Parathyroid adenoma (tissue), 2 donors: Measurements from ENCODE around the gene SNTB2.

ENCODE experiments used
- H2AFZ ChIP-seq: fragments of 300-600 bp; sonication (generic); one replicate; pipeline ENCODE4 v1.7.0; 2017; ENCODE audit warnings: antibody characterized with exemption, mild to moderate bottlenecking
- H3K27ac ChIP-seq: fragments of 300-600 bp; sonication (generic); one replicate; pipeline ENCODE4 v1.7.0; 2017
- H3K27me3 ChIP-seq: fragments of 300-600 bp; sonication (generic); one replicate; pipeline ENCODE4 v1.7.0; 2017; ENCODE audit warnings: low read length; ENCODE audit not compliant: control insufficient read depth, insufficient read depth
- H3K36me3 ChIP-seq: fragments of 300-600 bp; sonication (generic); one replicate; pipeline ENCODE4 v1.7.0; 2017; ENCODE audit warnings: low read length; ENCODE audit not compliant: control insufficient read depth, insufficient read depth
- H3K4me1 ChIP-seq: fragments of 300-600 bp; sonication (generic); one replicate; pipeline ENCODE4 v1.7.0; 2017; ENCODE audit warnings: control low read depth
- H3K4me2 ChIP-seq: fragments of 300-600 bp; sonication (generic); one replicate; pipeline ENCODE4 v1.7.0; 2017; ENCODE audit warnings: low read length
- H3K4me3 ChIP-seq: fragments of 300-600 bp; sonication (generic); one replicate; pipeline ENCODE4 v1.7.0; 2017; ENCODE audit warnings: low read depth, low read length
- H3K79me2 ChIP-seq: fragments of 300-600 bp; sonication (generic); one replicate; pipeline ENCODE4 v1.7.0; 2017; ENCODE audit warnings: control low read depth
- H3K9ac ChIP-seq: fragments of 300-600 bp; sonication (generic); one replicate; pipeline ENCODE4 v1.7.0; 2017; ENCODE audit warnings: mild to moderate bottlenecking
- H3K9me3 ChIP-seq: fragments of 300-600 bp; sonication (generic); one replicate; pipeline ENCODE4 v1.7.0; 2017; ENCODE audit warnings: low read length; ENCODE audit not compliant: control insufficient read depth
- TF ChIP-seq, protein P1 (sequence below): fragments of 300-600 bp; sonication (generic); IDR thresholded peaks from one replicate; pipeline ENCODE4 v1.7.0; 2017; ENCODE audit warnings: antibody characterized with exemption, mild to moderate bottlenecking
- donor health status: primary hyperparathyroidism.

SNTB2 gene

GRCh38 chr16:69318911-69319289 lies 131.9 kb downstream of the SNTB2 start:
- Histone ChIP-seq H3K79me2 (peaks cover 52% of the 10 kb centered on the region), H3K9me3 (no peaks in the 10 kb centered on the region), H3K4me1 (no peaks in the 10 kb centered on the region), H3K36me3 (no peaks in the 10 kb centered on the region), H3K4me3 (no peak overlapping the region), H3K27me3 (no peaks in the 10 kb centered on the region), H3K4me2 (no peak overlapping the region), H2AFZ (no peak overlapping the region), H3K9ac (no peak overlapping the region), H3K27ac (no peak overlapping the region)
- TF ChIP-seq, protein P1, sequence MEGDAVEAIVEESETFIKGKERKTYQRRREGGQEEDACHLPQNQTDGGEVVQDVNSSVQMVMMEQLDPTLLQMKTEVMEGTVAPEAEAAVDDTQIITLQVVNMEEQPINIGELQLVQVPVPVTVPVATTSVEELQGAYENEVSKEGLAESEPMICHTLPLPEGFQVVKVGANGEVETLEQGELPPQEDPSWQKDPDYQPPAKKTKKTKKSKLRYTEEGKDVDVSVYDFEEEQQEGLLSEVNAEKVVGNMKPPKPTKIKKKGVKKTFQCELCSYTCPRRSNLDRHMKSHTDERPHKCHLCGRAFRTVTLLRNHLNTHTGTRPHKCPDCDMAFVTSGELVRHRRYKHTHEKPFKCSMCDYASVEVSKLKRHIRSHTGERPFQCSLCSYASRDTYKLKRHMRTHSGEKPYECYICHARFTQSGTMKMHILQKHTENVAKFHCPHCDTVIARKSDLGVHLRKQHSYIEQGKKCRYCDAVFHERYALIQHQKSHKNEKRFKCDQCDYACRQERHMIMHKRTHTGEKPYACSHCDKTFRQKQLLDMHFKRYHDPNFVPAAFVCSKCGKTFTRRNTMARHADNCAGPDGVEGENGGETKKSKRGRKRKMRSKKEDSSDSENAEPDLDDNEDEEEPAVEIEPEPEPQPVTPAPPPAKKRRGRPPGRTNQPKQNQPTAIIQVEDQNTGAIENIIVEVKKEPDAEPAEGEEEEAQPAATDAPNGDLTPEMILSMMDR = no peak

- Histone ChIP-seq H3K36me3 (no peaks in the 10 kb centered on the region), H3K4me1 (peaks cover 3% of the 10 kb centered on the region), H3K4me3 (no peak overlapping the region), H3K9me3 (no peaks in the 10 kb centered on the region), H3K9ac (no peak overlapping the region), H3K4me2 (no peak overlapping the region), H2AFZ (no peak overlapping the region), H3K79me2 (peaks cover 47% of the 10 kb centered on the region), H3K27ac (no peak overlapping the region), H3K27me3 (no peaks in the 10 kb centered on the region)
- TF ChIP-seq, protein P1 = no peak
Observed at GRCh38 chr16:69319381-69319780, 132.4 kb downstream of the SNTB2 start.

DNA sequence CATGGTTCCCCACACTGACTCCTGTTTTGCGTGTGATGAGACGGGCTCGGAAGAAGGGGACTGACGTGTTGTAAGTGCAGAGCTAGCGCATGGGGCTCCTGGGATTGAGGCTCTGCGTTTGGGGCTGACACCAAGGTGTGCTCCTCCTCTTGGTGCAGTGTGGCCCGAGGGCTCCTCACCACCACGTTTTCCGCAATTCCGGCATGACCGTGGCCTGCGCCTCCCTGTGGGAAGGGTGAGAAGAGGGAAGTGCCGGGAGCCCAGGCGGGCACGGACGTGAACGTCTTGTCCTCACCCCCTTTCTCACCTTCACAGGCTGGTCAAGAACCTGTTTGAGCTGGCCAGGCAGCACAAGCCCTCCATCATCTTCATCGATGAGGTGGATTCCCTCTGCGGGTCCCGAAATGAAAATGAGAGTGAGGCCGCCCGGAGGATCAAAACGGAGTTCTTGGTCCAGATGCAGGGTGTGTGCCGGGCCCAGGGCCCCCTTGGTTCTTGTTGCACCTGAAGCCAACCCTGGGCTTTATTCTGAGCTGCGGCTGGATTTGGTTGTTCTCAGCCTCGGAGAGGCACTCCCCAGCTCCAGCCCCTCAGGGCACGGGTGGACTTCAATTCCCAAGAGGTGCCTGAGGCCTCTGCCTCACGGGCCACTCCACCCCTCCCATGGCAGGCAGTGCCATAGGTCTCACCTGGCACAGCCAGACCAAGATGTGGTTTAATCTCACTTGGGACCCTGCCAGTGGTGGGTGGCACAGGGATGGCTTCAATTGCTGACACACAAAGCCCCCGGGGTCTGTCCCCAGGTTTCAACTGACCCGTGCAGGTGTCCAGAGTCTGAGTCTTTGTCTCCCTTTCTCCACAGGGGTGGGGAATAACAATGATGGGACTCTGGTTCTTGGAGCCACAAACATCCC lies 133.1 kb downstream of the SNTB2 start:
- Histone ChIP-seq H3K4me2 (no peak overlapping the region), H3K4me3 (no peak overlapping the region), H2AFZ (no peak overlapping the region), H3K27me3 (no peaks in the 10 kb centered on the region), H3K27ac (no peak overlapping the region), H3K4me1 (peaks cover 3% of the 10 kb centered on the region), H3K9ac (no peak overlapping the region), H3K36me3 (no peaks in the 10 kb centered on the region), H3K9me3 (no peaks in the 10 kb centered on the region), H3K79me2 (peaks cover 40% of the 10 kb centered on the region)
- TF ChIP-seq, protein P1 = no peak

- Histone ChIP-seq H3K9me3 (no peaks in the 10 kb centered on the region), H3K79me2 (peaks cover 34% of the 10 kb centered on the region), H3K4me1 (peaks cover 5% of the 10 kb centered on the region), H3K4me3 (no peak overlapping the region), H3K9ac (no peak overlapping the region), H2AFZ (no peak overlapping the region), H3K36me3 (no peaks in the 10 kb centered on the region), H3K4me2 (no peak overlapping the region), H3K27me3 (no peaks in the 10 kb centered on the region), H3K27ac (no peak overlapping the region)
- TF ChIP-seq, protein P1 = no peak
Observed at GRCh38 chr16:69320740-69321073, 133.7 kb downstream of the SNTB2 start.

DNA sequence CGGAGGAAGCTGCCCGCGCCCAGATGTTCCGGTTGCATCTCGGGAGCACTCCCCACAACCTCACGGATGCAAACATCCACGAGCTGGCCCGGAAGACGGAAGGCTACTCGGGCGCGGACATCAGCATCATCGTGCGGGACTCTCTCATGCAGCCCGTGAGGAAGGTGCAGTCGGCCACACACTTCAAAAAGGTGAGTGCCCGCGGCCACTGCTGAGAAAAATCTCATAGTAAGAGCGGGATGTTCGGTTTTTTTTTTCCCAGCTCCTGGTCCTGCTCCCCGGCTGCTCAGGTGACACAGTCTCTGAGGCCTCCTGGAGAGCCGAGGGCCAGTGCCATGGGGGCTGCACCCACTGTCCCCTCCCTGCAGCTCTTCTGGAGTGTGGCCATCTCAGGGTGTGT lies 134.1 kb downstream of the SNTB2 start:
- no peaks in the 10 kb centered on the region for H3K27me3 ChIP-seq
- TF ChIP-seq, protein P1 = no peak
- no peak overlapping the region for H3K9ac ChIP-seq
- no peak overlapping the region for H3K27ac ChIP-seq
- no peaks in the 10 kb centered on the region for H3K36me3 ChIP-seq
- H2AFZ ChIP-seq = no peak overlapping the region
- no peak overlapping the region for H3K4me2 ChIP-seq
- no peak overlapping the region for H3K4me3 ChIP-seq
- H3K9me3 ChIP-seq = no peaks in the 10 kb centered on the region
- H3K79me2 ChIP-seq = peaks cover 30% of the 10 kb centered on the region
- H3K4me1 ChIP-seq = peaks cover 9% of the 10 kb centered on the region
